HEK293 (cell line): ENCODE data around the gene TDRD9.
A peak's percentile ranks its signal among the peaks of the same experiment; 100 is the strongest.

Source experiments
- CTCF ChIA-PET: fragments of 350-600 bp; formaldehyde crosslinking; extraction: SDS; loops from one replicate; lab custom pipeline; 2021; ENCODE audit warnings: antibody characterized with exemption; lab: Yijun Ruan, JAX
- POLR2A ChIA-PET: fragments of 300-600 bp; formaldehyde crosslinking; extraction: SDS; loops from one replicate; lab custom pipeline; 2020; ENCODE audit warnings: antibody characterized with exemption, inconsistent platforms; lab: Yijun Ruan, JAX
- H3K27ac ChIP-seq: fragments of 200-500 bp; sonication (Bioruptor generic); 2 replicates; pipeline ENCODE4 v1.5.1; 2014; ENCODE audit warnings: low read depth, low read length, control low read depth, inconsistent platforms; ENCODE audit errors: extremely low read depth
- H3K36me3 ChIP-seq, 2 experiments: fragments of 200-500 bp in 1 of 2; sonication (Bioruptor generic) in 1 of 2; 1 replicate in 1 of 2; 2 replicates in 1 of 2; pipeline ENCODE4 v1.5.1; 2014 to 2017; ENCODE audit warnings: inconsistent platforms in 2 of 2, low read length in 2 of 2; ENCODE audit not compliant: control insufficient read depth in 2 of 2, insufficient read depth in 1 of 2
- H3K4me1 ChIP-seq: fragments of 200-500 bp; sonication (Bioruptor generic); 2 replicates; pipeline ENCODE4 v1.5.1; 2014; ENCODE audit warnings: mild to moderate bottlenecking, low read length, inconsistent platforms; ENCODE audit not compliant: control insufficient read depth, insufficient read depth
- H3K4me3 ChIP-seq: 2 replicates; pipeline ENCODE4 v1.5.1; 2011; ENCODE audit warnings: low read depth, mild to moderate bottlenecking, control low read depth, low read length, moderate library complexity
- H3K9me3 ChIP-seq: fragments of 200-500 bp; sonication (Bioruptor generic); 2 replicates; pipeline ENCODE4 v1.5.1; 2014; ENCODE audit warnings: low read depth, low read length, inconsistent platforms; ENCODE audit not compliant: control insufficient read depth, insufficient read depth
- GLIS2 ChIP-seq: fragments of 450-650 bp; formaldehyde crosslinking; IDR thresholded peaks from 2 replicates; pipeline ENCODE4 v1.5.1; 2016; ENCODE audit warnings: missing biosample characterization, missing genetic modification characterization
- HOXD13 ChIP-seq: sonication (generic); formaldehyde crosslinking; IDR thresholded peaks from 2 replicates; pipeline ENCODE4 v1.8.0; 2022; ENCODE audit warnings: missing genetic modification reagents, borderline replicate concordance
- IKZF3 ChIP-seq: fragments of 450-650 bp; IDR thresholded peaks from 2 replicates; pipeline ENCODE4 v1.5.0; 2018; ENCODE audit warnings: missing biosample characterization, mild to moderate bottlenecking, missing genetic modification characterization, moderate library complexity
- SETDB1 ChIP-seq: IDR thresholded peaks from one replicate; pipeline ENCODE4 v1.6.1; 2017; ENCODE audit warnings: mild to moderate bottlenecking, low read length, moderate library complexity, mixed read lengths; ENCODE audit not compliant: insufficient read length
- TCF7L2 ChIP-seq: IDR thresholded peaks from 2 replicates; pipeline ENCODE4 v1.6.1; 2011; ENCODE audit warnings: low read depth, mild to moderate bottlenecking, inconsistent platforms, low read length, moderate library complexity, borderline replicate concordance
- WT1 ChIP-seq: fragments of 450-650 bp; formaldehyde crosslinking; IDR thresholded peaks from 2 replicates; pipeline ENCODE4 v1.5.1; 2016; ENCODE audit warnings: missing biosample characterization, missing genetic modification characterization
- ZBTB17 ChIP-seq: fragments of 450-650 bp; formaldehyde crosslinking; IDR thresholded peaks from 2 replicates; pipeline ENCODE4 v1.5.1; 2016; ENCODE audit warnings: missing biosample characterization, missing genetic modification characterization
- ZBTB44 ChIP-seq: fragments of 450-650 bp; IDR thresholded peaks from 2 replicates; pipeline ENCODE4 v1.5.1; 2018; ENCODE audit warnings: missing biosample characterization, mild to moderate bottlenecking, missing genetic modification characterization
- ZFHX2 ChIP-seq: fragments of 450-650 bp; formaldehyde crosslinking; conservative IDR thresholded peaks from 2 replicates; pipeline ENCODE4 v1.5.1; 2016; ENCODE audit warnings: missing biosample characterization, missing genetic modification characterization
- ZNF112 ChIP-seq: fragments of 450-650 bp; formaldehyde crosslinking; IDR thresholded peaks from 2 replicates; pipeline ENCODE4 v1.5.0; 2017; ENCODE audit warnings: missing biosample characterization, missing genetic modification characterization
- ZNF157 ChIP-seq: fragments of 450-650 bp; formaldehyde crosslinking; IDR thresholded peaks from 2 replicates; pipeline ENCODE4 v1.5.1; 2016; ENCODE audit warnings: missing biosample characterization, missing genetic modification characterization
- ZNF16 ChIP-seq: fragments of 450-650 bp; formaldehyde crosslinking; IDR thresholded peaks from 2 replicates; pipeline ENCODE4 v1.5.1; 2016; ENCODE audit warnings: low read depth, missing biosample characterization, missing genetic modification characterization
- ZNF214 ChIP-seq: fragments of 450-650 bp; formaldehyde crosslinking; IDR thresholded peaks from 2 replicates; pipeline ENCODE4 v1.5.1; 2017; ENCODE audit warnings: missing biosample characterization, mild to moderate bottlenecking, missing genetic modification characterization, borderline replicate concordance
- ZNF266 ChIP-seq: fragments of 450-650 bp; formaldehyde crosslinking; IDR thresholded peaks from 2 replicates; pipeline ENCODE4 v1.5.1; 2016; ENCODE audit warnings: missing biosample characterization, missing genetic modification characterization, low read depth
- ZNF302 ChIP-seq: fragments of 450-650 bp; formaldehyde crosslinking; IDR thresholded peaks from 2 replicates; pipeline ENCODE4 v1.5.1; 2016; ENCODE audit warnings: missing biosample characterization, missing genetic modification characterization, low read depth
- ZNF366 ChIP-seq: fragments of 450-650 bp; formaldehyde crosslinking; conservative IDR thresholded peaks from 2 replicates; pipeline ENCODE4 v1.5.1; 2016; ENCODE audit warnings: missing biosample characterization, missing genetic modification characterization
- ZNF501 ChIP-seq: fragments of 450-650 bp; formaldehyde crosslinking; IDR thresholded peaks from 2 replicates; pipeline ENCODE4 v1.5.1; 2016; ENCODE audit warnings: missing biosample characterization, missing genetic modification characterization
- ZNF510 ChIP-seq: fragments of 450-650 bp; formaldehyde crosslinking; IDR thresholded peaks from 2 replicates; pipeline ENCODE4 v1.5.1; 2018; ENCODE audit warnings: mild to moderate bottlenecking, missing genetic modification characterization, missing biosample characterization; ENCODE audit not compliant: insufficient replicate concordance
- ZNF518A ChIP-seq: fragments of 450-650 bp; formaldehyde crosslinking; conservative IDR thresholded peaks from 2 replicates; pipeline ENCODE4 v1.5.1; 2016; ENCODE audit warnings: low read depth, missing biosample characterization, missing genetic modification characterization
- ZNF530 ChIP-seq: fragments of 450-650 bp; formaldehyde crosslinking; IDR thresholded peaks from 2 replicates; pipeline ENCODE4 v1.5.1; 2016; ENCODE audit warnings: low read depth, missing biosample characterization, missing genetic modification characterization
- ZNF560 ChIP-seq: fragments of 450-650 bp; formaldehyde crosslinking; IDR thresholded peaks from 2 replicates; pipeline ENCODE4 v1.5.1; 2017; ENCODE audit warnings: missing biosample characterization, missing genetic modification characterization, borderline replicate concordance
- ZNF654 ChIP-seq: fragments of 450-650 bp; formaldehyde crosslinking; IDR thresholded peaks from 2 replicates; pipeline ENCODE4 v1.5.1; 2016; ENCODE audit warnings: low read depth, missing biosample characterization, missing genetic modification characterization
- ZNF658 ChIP-seq: fragments of 450-650 bp; formaldehyde crosslinking; IDR thresholded peaks from 2 replicates; pipeline ENCODE4; 2016; ENCODE audit warnings: missing biosample characterization, missing genetic modification characterization
- ZNF660 ChIP-seq: fragments of 450-650 bp; IDR thresholded peaks from 2 replicates; pipeline ENCODE4 v1.5.1; 2018; ENCODE audit warnings: missing biosample characterization, mild to moderate bottlenecking, missing genetic modification characterization
- ZNF791 ChIP-seq: fragments of 450-650 bp; formaldehyde crosslinking; IDR thresholded peaks from 2 replicates; pipeline ENCODE4 v1.5.1; 2016; ENCODE audit warnings: missing biosample characterization, missing genetic modification characterization

TDRD9 gene

DNA sequence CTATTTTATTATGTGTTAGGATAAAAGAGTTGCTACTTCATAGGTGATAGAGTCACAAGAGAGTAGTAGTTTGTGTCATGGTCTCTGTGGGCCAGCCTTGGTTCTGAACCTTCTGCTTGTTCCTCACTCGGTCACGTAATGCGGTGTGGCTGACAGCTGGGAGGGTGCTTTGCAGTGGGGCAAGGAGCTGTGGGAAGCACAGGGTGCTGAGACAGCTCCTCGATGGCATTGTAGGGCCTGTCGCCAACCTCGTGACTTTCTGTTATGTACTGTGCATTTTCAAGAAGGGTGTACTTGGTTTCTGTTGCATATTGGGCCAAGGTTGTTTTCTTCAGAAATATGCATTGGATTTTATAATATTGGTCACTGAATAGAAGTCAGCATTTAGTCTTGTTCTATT lies 75.4 kb downstream of the TDRD9 start (continued):
- TF ChIP-seq ZNF518A: no peak
- TF ChIP-seq ZNF530 (tag by site-specific recombination): no peak
- no peak for TF ChIP-seq HOXD13 (CRISPR knock-in tag)
- TF ChIP-seq ZNF501 (tag by site-specific recombination): no peak

DNA sequence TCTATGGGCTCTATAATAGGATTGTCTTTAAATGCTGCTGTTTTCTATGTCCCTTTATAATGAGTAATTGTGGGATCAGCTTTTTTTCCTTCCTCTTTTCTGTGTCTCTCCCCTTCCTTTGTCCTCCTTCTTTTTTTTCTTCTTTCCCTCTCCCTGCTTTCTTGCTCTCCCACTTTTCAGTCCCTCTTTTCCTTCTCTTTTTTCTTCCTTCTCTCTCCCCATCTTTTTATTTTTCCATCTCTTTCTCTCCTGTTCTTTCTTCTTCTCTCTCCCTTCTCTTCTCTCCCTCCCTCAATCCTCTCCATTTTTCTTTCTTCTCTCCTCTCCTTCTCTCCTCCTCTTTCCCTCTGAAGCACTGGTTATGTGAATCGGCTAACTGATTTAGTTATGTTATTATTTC lies 76.6 kb downstream of the TDRD9 start:
- TF ChIP-seq ZNF366 (tag by site-specific recombination) (peak; percentile 52), WT1 (no peak)

DNA sequence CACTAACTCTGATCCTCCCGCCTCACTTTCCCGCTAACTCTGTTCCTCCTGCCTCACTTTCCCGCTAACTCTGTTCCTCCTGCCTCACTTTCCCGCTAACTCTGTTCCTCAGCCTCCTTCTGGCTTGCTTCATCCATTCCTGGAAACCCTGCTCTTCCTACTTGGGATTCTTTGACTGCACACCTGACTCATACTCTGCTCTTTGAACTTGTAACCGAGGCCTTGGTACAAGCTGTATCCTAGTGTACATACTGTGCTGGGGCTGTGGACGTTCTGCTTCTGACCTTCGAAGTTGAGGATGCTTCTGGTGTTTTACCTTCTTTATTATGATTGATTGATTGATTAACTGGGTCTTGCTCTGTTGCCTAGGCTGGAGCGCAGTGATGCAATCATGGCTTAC lies 77.2 kb downstream of the TDRD9 start:
- no peaks in the 10 kb centered on the region for H3K9me3 ChIP-seq
- 0 out of 2 replicates have a peak, but pooled peaks have one; percentile 13 for TF ChIP-seq ZBTB17 (tag by site-specific recombination)
- no peak for TF ChIP-seq ZNF654
- no peaks in the 10 kb centered on the region for H3K4me1 ChIP-seq
- CTCF ChIA-PET: interaction anchor here (1.2 kb wide), 1 partner anchor 72 kb away, joined by 4 read pairs; no protein-coding TSS in a partner anchor
- H3K27ac ChIP-seq: no peak overlapping the region
- H3K4me3 ChIP-seq: no peak overlapping the region
- POLR2A ChIA-PET: no interaction called here
- H3K36me3 ChIP-seq: no peaks in the 10 kb centered on the region

More for the DNA sequence above, 76.6 kb downstream of the TDRD9 start:
- H3K4me1 ChIP-seq: no peaks in the 10 kb centered on the region
- H3K27ac ChIP-seq: no peak overlapping the region
- no peaks in the 10 kb centered on the region for H3K9me3 ChIP-seq
- ChIA-PET CTCF (interaction anchor here (1.2 kb wide), 1 partner anchor 73 kb away, joined by 4 read pairs; no protein-coding TSS in a partner anchor), POLR2A (no interaction called here)
- H3K4me3 ChIP-seq: no peak overlapping the region
- H3K36me3 ChIP-seq: no peaks in the 10 kb centered on the region

- Histone ChIP-seq H3K36me3 (no peaks in the 10 kb centered on the region), H3K27ac (no peak overlapping the region), H3K9me3 (no peaks in the 10 kb centered on the region), H3K4me3 (no peak overlapping the region), H3K4me1 (no peaks in the 10 kb centered on the region)
- TF ChIP-seq ZNF560 (tag by site-specific recombination) (no peak), GLIS2 (tag by site-specific recombination) (no peak), SETDB1 (no peak), ZNF658 (no peak), ZNF791 (tag by site-specific recombination) (no peak), TCF7L2 (no peak), ZNF510 (no peak), ZNF112 (tag by site-specific recombination) (no peak), ZNF214 (tag by site-specific recombination) (no peak), ZFHX2 (no peak), ZNF16 (tag by site-specific recombination) (no peak), ZNF157 (tag by site-specific recombination) (no peak), ZNF302 (tag by site-specific recombination) (no peak), ZNF660 (tag by site-specific recombination) (no peak), ZBTB44 (tag by site-specific recombination) (no peak), ZNF266 (no peak), IKZF3 (tag by site-specific recombination) (no peak)
- ChIA-PET CTCF (no interaction called here), POLR2A (no interaction called here)
Observed at GRCh38 chr14:104007121-104007520, 78.9 kb downstream of the TDRD9 start.
